Sigmoid colon (tissue), 4 donors: ENCODE measurements around the gene ZNF664.

Experiments used
- POLR2A ChIP-seq, 2 donors: fragments of 450-650 bp; IDR thresholded peaks; one replicate each; pipeline ENCODE4 v1.6.1; 2016; ENCODE audit warnings: antibody characterized with exemption in 2 of 2, mild to moderate bottlenecking in 2 of 2, moderate library complexity in 2 of 2
- POLR2AphosphoS5 ChIP-seq, 4 donors: sonication (generic); formaldehyde crosslinking; IDR thresholded peaks; one replicate each; pipeline ENCODE4 v1.6.1; 2017; ENCODE audit warnings: antibody characterized with exemption in 4 of 4
- TF ChIP-seq, protein P1 (sequence below), 4 experiments: fragments of 450-650 bp in 3 of 4; fragments of 200-600 bp in 1 of 4; IDR thresholded peaks; one replicate each; pipeline ENCODE4 v1.5.1; 2016 to 2019; ENCODE audit warnings: antibody characterized with exemption in 4 of 4, mild to moderate bottlenecking in 3 of 4, moderate library complexity in 2 of 4

DNA sequence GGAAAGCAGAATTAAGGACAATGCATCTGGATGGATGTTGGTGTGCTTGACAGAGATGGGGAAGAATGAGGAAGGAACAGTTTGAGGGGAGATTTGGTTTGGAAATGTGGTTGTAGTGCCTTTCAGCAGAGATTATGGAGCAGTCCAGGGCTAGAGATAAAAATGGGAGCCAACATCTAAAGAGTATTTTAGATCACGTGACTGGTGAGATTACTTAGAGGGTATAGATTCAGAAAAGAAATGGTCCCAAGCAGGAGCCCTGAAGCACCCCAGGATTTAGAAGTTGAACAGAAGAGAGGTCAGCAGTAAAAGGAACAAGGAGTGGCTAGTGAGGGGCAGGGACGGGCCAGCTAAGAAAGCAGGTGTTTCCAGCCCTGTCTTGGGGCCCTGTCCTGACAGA is 29.6 kb downstream of the ZNF664 start:
- no peak for TF ChIP-seq POLR2AphosphoS5 (IDR thresholded peaks at IDR 0.05)
- TF ChIP-seq, protein P1, sequence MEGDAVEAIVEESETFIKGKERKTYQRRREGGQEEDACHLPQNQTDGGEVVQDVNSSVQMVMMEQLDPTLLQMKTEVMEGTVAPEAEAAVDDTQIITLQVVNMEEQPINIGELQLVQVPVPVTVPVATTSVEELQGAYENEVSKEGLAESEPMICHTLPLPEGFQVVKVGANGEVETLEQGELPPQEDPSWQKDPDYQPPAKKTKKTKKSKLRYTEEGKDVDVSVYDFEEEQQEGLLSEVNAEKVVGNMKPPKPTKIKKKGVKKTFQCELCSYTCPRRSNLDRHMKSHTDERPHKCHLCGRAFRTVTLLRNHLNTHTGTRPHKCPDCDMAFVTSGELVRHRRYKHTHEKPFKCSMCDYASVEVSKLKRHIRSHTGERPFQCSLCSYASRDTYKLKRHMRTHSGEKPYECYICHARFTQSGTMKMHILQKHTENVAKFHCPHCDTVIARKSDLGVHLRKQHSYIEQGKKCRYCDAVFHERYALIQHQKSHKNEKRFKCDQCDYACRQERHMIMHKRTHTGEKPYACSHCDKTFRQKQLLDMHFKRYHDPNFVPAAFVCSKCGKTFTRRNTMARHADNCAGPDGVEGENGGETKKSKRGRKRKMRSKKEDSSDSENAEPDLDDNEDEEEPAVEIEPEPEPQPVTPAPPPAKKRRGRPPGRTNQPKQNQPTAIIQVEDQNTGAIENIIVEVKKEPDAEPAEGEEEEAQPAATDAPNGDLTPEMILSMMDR (IDR thresholded peaks at IDR 0.05): no peak
- TF ChIP-seq POLR2A (IDR thresholded peaks at IDR 0.05): no peak
